Fibroblast of mammary gland (primary cell): ENCODE data around the gene RNF212.

Experiments used
- DNase-seq: peaks from one replicate; pipeline ENCODE4 v3.0.0-alpha.2; 2010; ENCODE audit warnings: low read depth
- H3K4me3 ChIP-seq: 2 replicates; pipeline ENCODE4 v1.5.1; 2011; ENCODE audit warnings: low read depth, mild to moderate bottlenecking, low read length, moderate library complexity; ENCODE audit not compliant: control insufficient read depth
- CTCF ChIP-seq: conservative IDR thresholded peaks from 2 replicates; pipeline ENCODE4 v1.5.1; 2011; ENCODE audit warnings: low read depth, low read length, inconsistent platforms; ENCODE audit not compliant: control insufficient read depth, insufficient read depth

RNF212 gene

GRCh38 chr4:1031346-1031745 lies 82.0 kb downstream of the RNF212 start:
- no peak for DNase-seq
- no peak overlapping the region for H3K4me3 ChIP-seq
- no peak for TF ChIP-seq CTCF

DNA sequence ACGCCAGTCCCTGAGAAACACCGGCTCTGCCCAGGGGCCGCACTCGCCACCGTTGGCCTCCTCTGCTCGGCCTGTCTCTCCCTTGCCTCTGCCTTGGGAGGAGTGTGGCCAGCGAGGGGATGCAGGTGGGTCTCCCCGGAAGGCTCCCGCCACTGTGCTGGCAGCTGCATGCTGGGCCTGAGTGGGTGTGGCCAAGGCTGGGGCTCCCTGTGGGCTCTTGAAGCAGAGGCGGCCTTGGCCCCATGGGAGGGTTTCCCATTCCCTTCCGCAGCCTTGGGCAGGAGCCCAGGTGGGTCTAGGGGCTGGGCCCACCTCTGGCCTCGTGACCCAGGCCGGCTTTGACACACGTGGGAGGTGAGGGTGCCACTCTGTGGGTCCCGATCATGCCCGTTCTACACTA lies 82.8 kb downstream of the RNF212 start:
- no peak for TF ChIP-seq CTCF
- H3K4me3 ChIP-seq: no peak overlapping the region
- no peak for DNase-seq

DNA sequence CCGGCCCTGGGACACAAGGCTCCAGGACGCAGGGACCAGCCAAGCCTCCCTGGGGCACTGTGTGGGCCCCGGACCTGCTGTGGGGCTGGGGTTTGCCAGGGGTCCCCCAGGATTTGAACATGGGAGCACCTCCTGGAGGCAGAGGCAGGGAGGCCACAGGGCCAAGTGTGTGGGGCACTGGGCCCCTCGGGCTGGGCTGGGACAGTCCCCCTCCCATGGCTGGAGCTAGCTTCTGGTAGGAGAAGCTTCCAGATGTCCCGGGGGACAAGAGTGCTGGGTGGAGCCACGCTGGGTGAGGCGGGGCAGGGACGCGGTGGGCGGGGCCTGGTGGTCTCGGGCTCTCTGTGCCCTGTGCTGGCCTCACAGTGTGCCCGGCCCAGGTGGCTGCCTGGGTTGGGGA lies 83.3 kb downstream of the RNF212 start:
- no peak overlapping the region for H3K4me3 ChIP-seq
- no peak for TF ChIP-seq CTCF
- DNase-seq: no peak

DNA sequence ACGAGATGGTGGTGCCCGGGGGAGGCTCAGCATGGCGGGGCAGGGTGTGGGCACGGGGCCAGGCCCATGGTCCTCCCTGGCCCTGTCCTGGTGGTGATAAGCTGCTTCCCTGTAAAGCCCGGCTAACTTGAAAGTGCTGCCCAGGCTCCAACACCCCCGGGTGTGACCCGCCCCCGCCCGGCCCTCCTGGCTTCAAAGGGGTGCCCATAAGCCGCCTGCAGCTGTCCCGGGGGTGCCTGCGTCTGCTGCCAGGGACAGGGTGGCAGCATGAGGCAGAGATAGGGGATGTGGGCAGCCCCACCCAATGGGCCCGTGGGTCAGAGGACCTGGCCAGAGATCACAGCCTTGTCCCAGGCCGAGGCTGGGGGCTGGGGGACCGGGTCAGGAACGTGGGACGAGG lies 83.8 kb downstream of the RNF212 start:
- no peak overlapping the region for H3K4me3 ChIP-seq
- TF ChIP-seq CTCF: no peak
- DNase-seq: no peak

DNA sequence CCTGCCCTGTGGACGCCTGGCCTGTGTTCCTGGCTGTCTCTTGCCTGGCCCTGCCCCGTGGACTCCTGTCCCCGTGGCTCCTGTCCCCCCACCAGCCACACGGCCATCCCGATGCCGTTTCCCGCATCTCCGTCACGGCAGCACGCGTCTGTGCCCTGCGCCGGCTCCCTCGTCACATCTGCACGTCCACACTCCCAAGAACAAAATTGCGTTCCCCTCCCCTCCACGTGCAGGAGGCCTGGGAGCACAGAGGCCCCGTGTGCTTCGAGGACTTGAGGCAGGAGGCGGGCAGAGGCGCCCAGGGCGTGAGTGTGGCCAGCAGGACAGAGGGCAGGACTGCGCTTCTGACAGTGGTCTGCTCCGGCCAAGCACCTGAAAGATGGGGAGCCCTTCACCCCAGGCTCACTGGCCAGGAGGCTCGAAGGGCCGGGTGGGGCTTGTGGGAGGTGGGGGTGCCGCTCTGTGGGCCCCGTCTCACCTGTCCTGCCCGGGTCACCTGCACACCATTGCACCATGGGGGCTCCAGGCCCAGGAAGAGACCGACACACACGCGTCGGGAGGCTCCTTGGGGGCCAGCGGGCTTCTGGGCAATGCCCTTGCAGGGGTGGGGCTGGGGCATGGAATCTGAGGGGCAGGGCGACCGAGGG lies 84.7 kb downstream of the RNF212 start:
- no peak overlapping the region for H3K4me3 ChIP-seq
- no peak for TF ChIP-seq CTCF
- DNase-seq: no peak

- no peak for TF ChIP-seq CTCF
- DNase-seq: no peak
- no peak overlapping the region for H3K4me3 ChIP-seq
Measured at GRCh38 chr4:1027915-1028238, 85.5 kb downstream of the RNF212 start.

- no peak for TF ChIP-seq CTCF
- H3K4me3 ChIP-seq: no peak overlapping the region
- DNase-seq: no peak
Measured at GRCh38 chr4:1027219-1027914, 86.0 kb downstream of the RNF212 start.
